Peyer's patch (tissue), 4 donors: ENCODE results near the gene GRK2. TPM values are rescaled to one million over a fixed set of nuclear protein-coding genes. Genes with fewer than 3 reads are reported as not detected.
A peak's percentile ranks its signal among the peaks of the same experiment; 100 is the strongest.

Experiments
- DNase-seq, 3 donors: peaks; one replicate each; pipeline ENCODE4 v3.0.0-alpha.2; 2017 to 2019
- H3K27ac ChIP-seq, 4 donors: fragments of 200-600 bp; sonication (generic); one replicate each; pipeline ENCODE4 v1.5.1; 2016 to 2019
- H3K27me3 ChIP-seq, 2 donors: fragments of 200-600 bp; sonication (generic); one replicate each; pipeline ENCODE4 v1.5.1; 2019
- H3K36me3 ChIP-seq, 3 donors: fragments of 200-600 bp; sonication (generic); one replicate each; pipeline ENCODE4 v1.5.1; 2016 to 2019
- H3K4me1 ChIP-seq, 4 donors: fragments of 200-600 bp; sonication (generic); one replicate each; pipeline ENCODE4 v1.5.1; 2016 to 2019
- H3K4me3 ChIP-seq, 4 donors: fragments of 200-600 bp; sonication (generic); 1 replicate in 3 of 4; 2 replicates in 1 of 4; pipeline ENCODE4 v1.5.1; 2016 to 2019; ENCODE audit warnings: mild to moderate bottlenecking in 1 of 4
- H3K9me3 ChIP-seq, 4 donors: fragments of 200-600 bp; sonication (generic); one replicate each; pipeline ENCODE4 v1.5.1; 2016 to 2019; ENCODE audit warnings: mild to moderate bottlenecking in 1 of 4
- CTCF ChIP-seq, 6 experiments: fragments of 450-650 bp in 4 of 6; fragments of 200-600 bp in 2 of 6; sonication (generic) in 1 of 6; IDR thresholded peaks; one replicate each; pipeline ENCODE4 v1.5.1; 2017 to 2019; ENCODE audit warnings: antibody characterized with exemption in 6 of 6, mild to moderate bottlenecking in 3 of 6, moderate library complexity in 1 of 6
- POLR2A ChIP-seq, 2 donors: fragments of 450-650 bp; IDR thresholded peaks; one replicate each; pipeline ENCODE4 v1.5.1; 2017; ENCODE audit warnings: antibody characterized with exemption in 2 of 2, mild to moderate bottlenecking in 2 of 2, moderate library complexity in 2 of 2
- total RNA-seq, 4 donors: library from RNA; depleted of rRNA; stranded (reverse); fragments of >200 nt; gene quantifications; one replicate each; pipeline ENCODE4 v1.1.0, GENCODE V29; 2016

Gene GRK2
- total RNA-seq, 4 donors from 2014 or later = 103 to 276 (median 163) TPM

- peak overlapping the region; percentile 23 to 97 (median 82) for H3K4me3 ChIP-seq
- peak overlapping the region; percentile 90 to 100 (median 98) for H3K27ac ChIP-seq
- peak in 2 of 3 donors; percentile 69 to 79 for DNase-seq
- TF ChIP-seq CTCF (IDR thresholded peaks at IDR 0.05) (no peak), POLR2A (IDR thresholded peaks at IDR 0.05) (no peak)
- H3K4me1 ChIP-seq = peaks cover 15 to 77% (median 73%) of the 10 kb centered on the region in 4 donors
- no peaks in the 10 kb centered on the region for H3K27me3 ChIP-seq
- H3K9me3 ChIP-seq = no peaks in the 10 kb centered on the region
- H3K36me3 ChIP-seq = peaks cover 0 to 21% (median 0%) of the 10 kb centered on the region in 3 donors
Observed at GRCh38 chr11:67269401-67270255, 3.4 kb downstream of the GRK2 start.

- no peak for TF ChIP-seq POLR2A (IDR thresholded peaks at IDR 0.05)
- no peak for TF ChIP-seq CTCF (IDR thresholded peaks at IDR 0.05)
- DNase-seq = peak; percentile 56 to 70 (median 61)
Observed at GRCh38 chr11:67270256-67271204, 4.3 kb downstream of the GRK2 start.

GRCh38 chr11:67271205-67271540 lies 4.9 kb downstream of the GRK2 start:
- peak overlapping the region; percentile 57 to 100 (median 84) for H3K27ac ChIP-seq
- no peaks in the 10 kb centered on the region for H3K27me3 ChIP-seq
- TF ChIP-seq CTCF (IDR thresholded peaks at IDR 0.05) = no peak
- H3K4me3 ChIP-seq = peak overlapping the region in 3 of 4 donors; percentile 72 to 97 (median 92)
- peaks cover 25 to 86% (median 83%) of the 10 kb centered on the region in 4 donors for H3K4me1 ChIP-seq
- no peak for DNase-seq
- peaks cover 0 to 21% (median 0%) of the 10 kb centered on the region in 3 donors for H3K36me3 ChIP-seq
- H3K9me3 ChIP-seq = no peaks in the 10 kb centered on the region

More at GRCh38 chr11:67270256-67271204, 4.3 kb downstream of the GRK2 start:
- Histone ChIP-seq H3K36me3 (peaks cover 0 to 21% (median 0%) of the 10 kb centered on the region in 3 donors), H3K27me3 (no peaks in the 10 kb centered on the region), H3K4me1 (peaks cover 19 to 86% (median 81%) of the 10 kb centered on the region in 4 donors), H3K4me3 (peak overlapping the region; percentile 23 to 97 (median 82)), H3K9me3 (no peaks in the 10 kb centered on the region), H3K27ac (peak overlapping the region; percentile 90 to 100 (median 98))

GRCh38 chr11:67271541-67272284 lies 5.4 kb downstream of the GRK2 start:
- Histone ChIP-seq H3K36me3 (peaks cover 0 to 21% (median 0%) of the 10 kb centered on the region in 3 donors), H3K4me1 (peaks cover 27 to 92% (median 88%) of the 10 kb centered on the region in 4 donors), H3K4me3 (peak overlapping the region in 3 of 4 donors; percentile 7 to 92 (median 12)), H3K9me3 (no peaks in the 10 kb centered on the region), H3K27me3 (no peaks in the 10 kb centered on the region), H3K27ac (peak overlapping the region; percentile 57 to 100 (median 84))
- no peak for TF ChIP-seq CTCF (IDR thresholded peaks at IDR 0.05)
- no peak for TF ChIP-seq POLR2A (IDR thresholded peaks at IDR 0.05)
- peak; percentile 47 to 65 (median 60) for DNase-seq
